IMR-90 (cell line): Measurements from ENCODE around the gene MMP21. TPM values are rescaled to one million over a fixed set of nuclear protein-coding genes. Genes with fewer than 3 reads are reported as not detected.

Experiments used
- ATAC-seq: fragments of 200-7000 bp; cut with Tn5 transposase; 2 replicates; pipeline ENCODE4 v1.9.1; 2020; ENCODE audit warnings: low read depth, mild to moderate bottlenecking, moderate library complexity
- BruUV-seq: library from RNA; stranded (reverse); fragments of 400-500 nt; replicated peaks from 2 replicates; lab custom pipeline; 2021; lab: Mats Ljungman, UMichigan
- CTCF ChIA-PET: fragments of 300-600 bp; formaldehyde crosslinking; extraction: SDS; loops from one replicate; lab custom pipeline; 2021; ENCODE audit warnings: antibody characterized with exemption; lab: Yijun Ruan, JAX
- POLR2A ChIA-PET: fragments of 300-600 bp; sonication (Branson Sonifier 250); formaldehyde crosslinking; loops from one replicate; lab custom pipeline; 2022; ENCODE audit warnings: antibody characterized with exemption; ENCODE audit not compliant: unreplicated experiment; lab: Charles Lee
- DNase-seq: peaks from one replicate; pipeline ENCODE4 v3.0.0; 2013
- H2AFZ ChIP-seq: replicated peaks from 2 replicates; pipeline ENCODE3; 2013; ENCODE audit warnings: low read length, mild to moderate bottlenecking; ENCODE audit not compliant: poor library complexity
- H2AK5ac ChIP-seq: 2 replicates; pipeline ENCODE4 v1.6.1; 2013; ENCODE audit warnings: low read depth, low read length, inconsistent platforms
- H2AK9ac ChIP-seq: replicated peaks from 2 replicates; pipeline ENCODE3; 2013; ENCODE audit warnings: mild to moderate bottlenecking, low read depth, low read length, moderate library complexity; ENCODE audit not compliant: poor library complexity
- H2BK120ac ChIP-seq: 2 replicates; pipeline ENCODE4 v1.6.1; 2013; ENCODE audit warnings: low read depth, low read length, inconsistent platforms
- H2BK15ac ChIP-seq: 3 replicates; pipeline ENCODE4 v1.6.1; 2013; ENCODE audit warnings: low read depth, low read length, inconsistent platforms
- H2BK20ac ChIP-seq: 2 replicates; pipeline ENCODE4 v1.6.1; 2013; ENCODE audit warnings: low read depth, mild to moderate bottlenecking, inconsistent platforms, low read length, moderate library complexity
- H2BK5ac ChIP-seq: 2 replicates; pipeline ENCODE4 v1.6.1; 2013; ENCODE audit warnings: mild to moderate bottlenecking, low read depth, low read length, inconsistent platforms; ENCODE audit not compliant: poor library complexity, severe bottlenecking
- H3K14ac ChIP-seq: replicated peaks from 2 replicates; pipeline ENCODE4 v1.6.1; 2013; ENCODE audit warnings: low read depth, low read length, inconsistent platforms
- H3K18ac ChIP-seq: 2 replicates; pipeline ENCODE4 v1.6.1; 2013; ENCODE audit warnings: low read depth, low read length, control low read depth
- H3K23ac ChIP-seq: 2 replicates; pipeline ENCODE4 v1.6.1; 2013; ENCODE audit warnings: low read depth, low read length, inconsistent platforms
- H3K27ac ChIP-seq: 2 replicates; pipeline ENCODE4 v1.5.1; 2013; ENCODE audit warnings: mild to moderate bottlenecking, control low read depth, low read length; ENCODE audit not compliant: insufficient read depth
- H3K27me3 ChIP-seq: 2 replicates; pipeline ENCODE4 v1.6.1; 2013; ENCODE audit warnings: low read length; ENCODE audit not compliant: control insufficient read depth, insufficient read depth
- H3K36me3 ChIP-seq: 2 replicates; pipeline ENCODE4 v1.6.1; 2013; ENCODE audit warnings: low read length, mixed read lengths; ENCODE audit not compliant: control insufficient read depth, insufficient read depth
- H3K4ac ChIP-seq: 2 replicates; pipeline ENCODE4 v1.6.1; 2013; ENCODE audit warnings: low read depth, low read length, inconsistent platforms
- H3K4me1 ChIP-seq: 2 replicates; pipeline ENCODE4 v1.6.1; 2013; ENCODE audit warnings: low read length, mixed read lengths; ENCODE audit not compliant: control insufficient read depth, insufficient read depth
- H3K4me2 ChIP-seq: 2 replicates; pipeline ENCODE4 v1.6.1; 2013; ENCODE audit warnings: low read depth, mild to moderate bottlenecking, control low read depth, low read length, moderate library complexity
- H3K4me3 ChIP-seq: 2 replicates; pipeline ENCODE4 v1.5.1; 2013; ENCODE audit warnings: low read depth, mild to moderate bottlenecking, control low read depth, low read length, moderate library complexity; ENCODE audit not compliant: insufficient read depth
- H3K56ac ChIP-seq: 2 replicates; pipeline ENCODE4 v1.6.1; 2013; ENCODE audit warnings: low read length, inconsistent platforms; ENCODE audit not compliant: insufficient read depth; ENCODE audit errors: extremely low read depth
- H3K79me1 ChIP-seq, 2 experiments: 2 replicates each; pipeline ENCODE4 v1.6.1; 2013; ENCODE audit warnings: low read length in 2 of 2, inconsistent platforms in 1 of 2, low read depth in 1 of 2
- H3K9ac ChIP-seq: 2 replicates; pipeline ENCODE4 v1.6.1; 2013; ENCODE audit warnings: low read depth, low read length, control low read depth
- H3K9me1 ChIP-seq: 2 replicates; pipeline ENCODE4 v1.6.1; 2013; ENCODE audit warnings: low read length, inconsistent platforms; ENCODE audit not compliant: insufficient read depth
- H3K9me3 ChIP-seq: 2 replicates; pipeline ENCODE4 v1.6.1; 2013; ENCODE audit warnings: low read length; ENCODE audit not compliant: control insufficient read depth, insufficient read depth
- H4K20me1 ChIP-seq: 2 replicates; pipeline ENCODE4 v1.6.1; 2013; ENCODE audit warnings: low read length, inconsistent platforms; ENCODE audit not compliant: insufficient read depth
- H4K5ac ChIP-seq: 2 replicates; pipeline ENCODE4 v1.6.1; 2013; ENCODE audit warnings: mild to moderate bottlenecking, low read depth, low read length, control low read depth
- H4K8ac ChIP-seq, 2 experiments: 2 replicates each; pipeline ENCODE4 v1.6.1; 2013; ENCODE audit warnings: low read depth in 2 of 2, low read length in 2 of 2, control low read depth in 1 of 2, inconsistent platforms in 1 of 2
- H4K91ac ChIP-seq: 2 replicates; pipeline ENCODE4 v1.6.1; 2013; ENCODE audit warnings: low read depth, low read length, inconsistent platforms; ENCODE audit not compliant: insufficient read depth
- BHLHE40 ChIP-seq: fragments of 150-350 bp; IDR thresholded peaks from 2 replicates; pipeline ENCODE4 v1.6.1; 2016; ENCODE audit warnings: mild to moderate bottlenecking, low read depth, low read length
- CEBPB ChIP-seq: IDR thresholded peaks from 2 replicates; pipeline ENCODE4 v1.6.1; 2012; ENCODE audit warnings: low read depth, low read length, improper control_type of control experiment
- ELK1 ChIP-seq: fragments of 150-350 bp; IDR thresholded peaks from 2 replicates; pipeline ENCODE4 v1.6.1; 2016; ENCODE audit warnings: low read depth, mild to moderate bottlenecking, low read length, moderate library complexity, borderline replicate concordance
- FOS ChIP-seq: fragments of 150-350 bp; IDR thresholded peaks from 2 replicates; pipeline ENCODE4 v1.6.1; 2016; ENCODE audit warnings: low read depth, low read length
- MAFK ChIP-seq: IDR thresholded peaks from 2 replicates; pipeline ENCODE4 v1.6.1; 2012; ENCODE audit warnings: low read depth, low read length, improper control_type of control experiment
- MAZ ChIP-seq: IDR thresholded peaks from 2 replicates; pipeline ENCODE4 v1.6.1; 2012; ENCODE audit warnings: low read depth, mild to moderate bottlenecking, low read length, improper control_type of control experiment, moderate library complexity, borderline replicate concordance
- MXI1 ChIP-seq: IDR thresholded peaks from 2 replicates; pipeline ENCODE4 v1.6.1; 2012; ENCODE audit warnings: low read depth, mild to moderate bottlenecking, low read length, moderate library complexity, borderline replicate concordance
- NFE2L2 ChIP-seq: fragments of 150-350 bp; IDR thresholded peaks from 2 replicates; pipeline ENCODE4 v1.6.1; 2016; ENCODE audit warnings: low read depth, mild to moderate bottlenecking, low read length
- POLR2A ChIP-seq: IDR thresholded peaks from 2 replicates; pipeline ENCODE4 v1.6.1; 2012; ENCODE audit warnings: mild to moderate bottlenecking, low read depth, low read length
- RAD21 ChIP-seq: IDR thresholded peaks from 2 replicates; pipeline ENCODE4 v1.6.1; 2012; ENCODE audit warnings: low read length, improper control_type of control experiment
- RCOR1 ChIP-seq: IDR thresholded peaks from 2 replicates; pipeline ENCODE4 v1.6.1; 2012; ENCODE audit warnings: mild to moderate bottlenecking, low read length, improper control_type of control experiment; ENCODE audit not compliant: insufficient replicate concordance
- RFX5 ChIP-seq: IDR thresholded peaks from 2 replicates; pipeline ENCODE4 v1.8.0; 2012; ENCODE audit warnings: low read depth, mild to moderate bottlenecking, low read length, moderate library complexity
- SMC3 ChIP-seq: fragments of 150-350 bp; IDR thresholded peaks from 2 replicates; pipeline ENCODE4 v1.6.1; 2016; ENCODE audit warnings: low read depth, mild to moderate bottlenecking, antibody characterized with exemption, low read length, moderate library complexity
- WGBS, 2 experiments: methylation state at CpG; one replicate each; pipeline versions ENCODE4 v1.1.5 to v1.1.7; 2013; ENCODE audit warnings: missing lambda C conversion rate in 2 of 2; ENCODE audit not compliant: insufficient read length in 1 of 2; ENCODE audit errors: extremely low coverage in 2 of 2; 5-methylcytosine and 5-hydroxymethylcytosine counted together
- dilution Hi-C: fragments of 300-500 bp; cut with HindIII; formaldehyde crosslinking; loops from one replicate; pipeline ENCODE4 v1.14.3; 2018; ENCODE audit warnings: low sequenced_read_pairs; ENCODE audit not compliant: unreplicated experiment
- in situ Hi-C: fragments of 300-500 bp; cut with MboI; formaldehyde crosslinking; loops from 3 replicates; pipeline ENCODE4 v1.14.3; 2019; ENCODE audit warnings: low sequenced_read_pairs, inconsistent platforms, mixed read lengths
- intact Hi-C: fragments of 100-400 bp; cut with micrococcal nuclease; formaldehyde crosslinking; loops from 2 replicates; pipeline ENCODE4 v1.10.0; 2022
- polyA plus RNA-seq, 3 experiments: library from polyadenylated mRNA; depleted of rRNA; stranded (reverse); fragments of >200 nt; gene quantifications; 2 replicates each; pipeline ENCODE4 v1.2.3, GENCODE V29; 2012; ENCODE audit warnings: low replicate concordance in 1 of 3
- total RNA-seq: library from RNA; depleted of rRNA; stranded (reverse); fragments of >200 nt; gene quantifications from 2 replicates; pipeline ENCODE4 v1.2.3, GENCODE V29; 2012
- TF ChIP-seq, protein P1 (sequence below): conservative IDR thresholded peaks from 2 replicates; pipeline ENCODE4 v1.5.1; 2012; ENCODE audit warnings: mild to moderate bottlenecking, low read depth, low read length, improper control_type of control experiment

Gene MMP21
- total and polyA plus RNA-seq, 2 of the 4 experiments (the other 2 are of a cell fraction), result not detected

GRCh38 chr10:125762692-125763648, 12.7 kb downstream of the MMP21 start:
- Histone ChIP-seq H2BK5ac (no peak overlapping the region), H3K4me1 (no peaks in the 10 kb centered on the region), H3K4me3 (no peak overlapping the region), H3K9me1 (no peaks in the 10 kb centered on the region), H3K27ac (no peak overlapping the region), H3K4me2 (no peak overlapping the region), H2BK120ac (no peak overlapping the region), H4K8ac (no peak overlapping the region), H3K27me3 (no peaks in the 10 kb centered on the region), H3K9me3 (no peaks in the 10 kb centered on the region), H2AK9ac (no peak overlapping the region), H3K79me1 (peaks cover 5 to 10% of the 10 kb centered on the region in 2 experiments; a peak in 2 of 4 replicates), H3K4ac (no peak overlapping the region), H3K56ac (no peak overlapping the region), H2AK5ac (no peak overlapping the region), H4K91ac (no peak overlapping the region), H3K23ac (no peak overlapping the region), H2AFZ (no peak overlapping the region), H3K36me3 (peaks cover 32% of the 10 kb centered on the region), H3K14ac (no peak overlapping the region), H3K18ac (no peak overlapping the region), H2BK20ac (no peak overlapping the region), H3K9ac (no peak overlapping the region), H4K5ac (no peak overlapping the region), H2BK15ac (no peak overlapping the region), H4K20me1 (no peaks in the 10 kb centered on the region)
- in situ Hi-C loops (no loop called here), dilution Hi-C loops (no loop called here), intact Hi-C loops (no loop called here)
- POLR2A ChIA-PET, result no interaction called here
- CTCF ChIA-PET, result interaction anchor here (0.6 kb wide), 1 partner anchor 284 kb away, joined by 4 read pairs; no protein-coding TSS in a partner anchor
- 93% methylated on average over 8 of the region's 24 CpGs; no CpG with 5 or more reads in 1 of the 2 experiments for WGBS, 2 experiments
- BruUV-seq, result no TSS peak
- DNase-seq, result no peak
- no peak for ATAC-seq
- no peak for TF ChIP-seq RFX5
- TF ChIP-seq NFE2L2, result no peak
- TF ChIP-seq ELK1, result no peak
- TF ChIP-seq MAFK, result no peak
- TF ChIP-seq RAD21, result no peak
- TF ChIP-seq SMC3, result no peak
- no peak for TF ChIP-seq RCOR1
- TF ChIP-seq, protein P1, sequence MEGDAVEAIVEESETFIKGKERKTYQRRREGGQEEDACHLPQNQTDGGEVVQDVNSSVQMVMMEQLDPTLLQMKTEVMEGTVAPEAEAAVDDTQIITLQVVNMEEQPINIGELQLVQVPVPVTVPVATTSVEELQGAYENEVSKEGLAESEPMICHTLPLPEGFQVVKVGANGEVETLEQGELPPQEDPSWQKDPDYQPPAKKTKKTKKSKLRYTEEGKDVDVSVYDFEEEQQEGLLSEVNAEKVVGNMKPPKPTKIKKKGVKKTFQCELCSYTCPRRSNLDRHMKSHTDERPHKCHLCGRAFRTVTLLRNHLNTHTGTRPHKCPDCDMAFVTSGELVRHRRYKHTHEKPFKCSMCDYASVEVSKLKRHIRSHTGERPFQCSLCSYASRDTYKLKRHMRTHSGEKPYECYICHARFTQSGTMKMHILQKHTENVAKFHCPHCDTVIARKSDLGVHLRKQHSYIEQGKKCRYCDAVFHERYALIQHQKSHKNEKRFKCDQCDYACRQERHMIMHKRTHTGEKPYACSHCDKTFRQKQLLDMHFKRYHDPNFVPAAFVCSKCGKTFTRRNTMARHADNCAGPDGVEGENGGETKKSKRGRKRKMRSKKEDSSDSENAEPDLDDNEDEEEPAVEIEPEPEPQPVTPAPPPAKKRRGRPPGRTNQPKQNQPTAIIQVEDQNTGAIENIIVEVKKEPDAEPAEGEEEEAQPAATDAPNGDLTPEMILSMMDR, result no peak
- no peak for TF ChIP-seq MAZ
- no peak for TF ChIP-seq CEBPB
- no peak for TF ChIP-seq FOS
- no peak for TF ChIP-seq BHLHE40
- TF ChIP-seq MXI1, result no peak
- TF ChIP-seq POLR2A, result no peak
